Tibial nerve (tissue), 4 donors: ENCODE data around the gene MED31. TPM values are rescaled to one million over a fixed set of nuclear protein-coding genes. Genes with fewer than 3 reads are reported as not detected.

Experiments
- DNase-seq, 2 donors: peaks; one replicate each; pipeline ENCODE4 v3.0.0-alpha.2; 2019; ENCODE audit warnings: low spot score in 2 of 2
- H3K27ac ChIP-seq, 4 donors: fragments of 200-600 bp; sonication (generic) in 3 of 4; one replicate each; pipeline ENCODE4 v1.5.1; 2017 to 2019; ENCODE audit warnings: mild to moderate bottlenecking in 1 of 4
- H3K27me3 ChIP-seq, 2 donors: fragments of 200-600 bp; sonication (generic) in 1 of 2; one replicate each; pipeline versions ENCODE4 v1.5.1 to v1.6.0; 2017 to 2019
- H3K36me3 ChIP-seq, 3 donors: fragments of 200-600 bp; sonication (generic); one replicate each; pipeline ENCODE4 v1.5.1; 2018 to 2019
- H3K4me1 ChIP-seq, 4 donors: fragments of 200-600 bp; sonication (generic) in 3 of 4; one replicate each; pipeline ENCODE4 v1.5.1; 2017 to 2019
- H3K4me3 ChIP-seq, 4 donors: fragments of 200-600 bp; sonication (generic) in 3 of 4; one replicate each; pipeline ENCODE4 v1.5.1; 2017 to 2019; ENCODE audit warnings: mild to moderate bottlenecking in 1 of 4, moderate library complexity in 1 of 4
- H3K9me3 ChIP-seq, 4 donors: fragments of 200-600 bp; sonication (generic) in 3 of 4; one replicate each; pipeline ENCODE4 v1.5.1; 2017 to 2019
- CTCF ChIP-seq, 5 experiments: fragments of 200-600 bp in 3 of 5; fragments of 450-650 bp in 2 of 5; sonication (generic) in 3 of 5; IDR thresholded peaks; one replicate each; pipeline ENCODE4 v1.5.1; 2016 to 2019; ENCODE audit warnings: antibody characterized with exemption in 5 of 5, mild to moderate bottlenecking in 3 of 5, moderate library complexity in 2 of 5
- EP300 ChIP-seq, 2 donors: sonication (generic); formaldehyde crosslinking; IDR thresholded peaks; one replicate each; pipeline ENCODE4 v1.6.1; 2017; ENCODE audit warnings: antibody characterized with exemption in 2 of 2, mild to moderate bottlenecking in 1 of 2
- POLR2A ChIP-seq, 2 donors: fragments of 450-650 bp; IDR thresholded peaks; one replicate each; pipeline ENCODE4 v1.6.1; 2017; ENCODE audit warnings: antibody characterized with exemption in 2 of 2, mild to moderate bottlenecking in 2 of 2, moderate library complexity in 2 of 2
- WGBS, 2 donors: methylation state at CpG; one replicate each; pipeline ENCODE4 v1.1.5; 2018; 5-methylcytosine and 5-hydroxymethylcytosine counted together
- total RNA-seq, 4 donors: library from RNA; depleted of rRNA; stranded (reverse); fragments of >200 nt; gene quantifications; one replicate each; pipeline ENCODE4 v1.1.0, GENCODE V29; 2016

Gene MED31
- total RNA-seq, 4 donors from 2014 or later = 4.5 to 12.6 (median 6.6) TPM

GRCh38 chr17:6686026-6686425 lies 34.6 kb upstream of the MED31 start:
- TF ChIP-seq CTCF (IDR thresholded peaks at IDR 0.05) = no peak
- Histone ChIP-seq H3K27me3 (no peaks in the 10 kb centered on the region), H3K9me3 (no peaks in the 10 kb centered on the region), H3K36me3 (no peaks in the 10 kb centered on the region), H3K27ac (no peak overlapping the region), H3K4me1 (no peaks in the 10 kb centered on the region), H3K4me3 (no peak overlapping the region)
- DNase-seq = no peak
- 85 to 95% methylated on average over 4 of the region's 4 CpGs for WGBS, 2 donors

DNA sequence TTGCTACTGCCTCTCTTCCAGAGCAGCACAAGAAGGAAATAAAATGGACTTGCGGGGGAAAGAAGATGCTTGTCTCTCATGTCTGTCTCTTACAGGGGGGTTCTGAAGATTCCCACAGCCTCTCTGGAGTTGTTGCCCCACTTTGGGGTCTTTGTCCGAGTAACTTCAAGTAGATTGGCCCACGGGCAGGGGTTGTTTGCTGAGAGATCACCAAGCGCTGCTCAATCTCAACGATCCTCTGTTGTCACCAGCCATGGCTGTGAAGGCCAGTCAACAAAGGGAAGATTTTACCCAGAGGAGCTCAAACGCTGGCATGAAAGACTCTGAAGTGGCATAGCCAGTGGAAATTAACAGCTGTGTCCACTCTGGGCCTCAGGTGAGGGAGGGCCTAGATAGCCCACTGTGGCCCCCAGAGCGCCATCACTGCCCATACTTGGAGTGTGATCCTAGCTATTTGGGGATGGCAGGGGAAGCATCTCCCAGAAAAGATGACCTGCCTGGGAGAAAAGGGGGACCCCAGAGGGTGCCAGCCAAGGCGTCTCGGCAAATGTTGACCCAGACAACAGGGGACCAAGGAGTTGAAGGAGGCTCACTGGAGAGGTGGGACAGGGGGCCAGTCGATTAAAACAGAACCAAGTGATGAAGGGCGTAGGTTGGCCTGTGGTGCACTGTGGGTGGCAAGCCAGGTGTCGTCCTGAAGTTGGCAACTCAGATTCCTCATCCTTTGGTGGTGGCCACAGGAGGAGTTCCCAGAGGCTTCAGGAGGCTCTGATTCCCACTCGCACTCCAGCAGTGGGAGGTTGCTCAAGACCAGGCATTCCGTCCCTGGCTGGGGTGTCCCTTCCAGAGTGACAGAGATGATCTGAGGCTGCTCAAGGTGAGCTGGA lies 33.7 kb upstream of the MED31 start:
- H3K4me3 ChIP-seq = no peak overlapping the region
- WGBS, 2 donors = 87 to 90% methylated on average over 14 of the region's 14 CpGs
- no peaks in the 10 kb centered on the region for H3K4me1 ChIP-seq
- H3K9me3 ChIP-seq = no peaks in the 10 kb centered on the region
- no peaks in the 10 kb centered on the region for H3K36me3 ChIP-seq
- DNase-seq = no peak
- no peaks in the 10 kb centered on the region for H3K27me3 ChIP-seq
- H3K27ac ChIP-seq = no peak overlapping the region
- TF ChIP-seq CTCF (IDR thresholded peaks at IDR 0.05) (no peak), POLR2A (IDR thresholded peaks at IDR 0.05) (no peak), EP300 (IDR thresholded peaks at IDR 0.05) (no peak)

DNA sequence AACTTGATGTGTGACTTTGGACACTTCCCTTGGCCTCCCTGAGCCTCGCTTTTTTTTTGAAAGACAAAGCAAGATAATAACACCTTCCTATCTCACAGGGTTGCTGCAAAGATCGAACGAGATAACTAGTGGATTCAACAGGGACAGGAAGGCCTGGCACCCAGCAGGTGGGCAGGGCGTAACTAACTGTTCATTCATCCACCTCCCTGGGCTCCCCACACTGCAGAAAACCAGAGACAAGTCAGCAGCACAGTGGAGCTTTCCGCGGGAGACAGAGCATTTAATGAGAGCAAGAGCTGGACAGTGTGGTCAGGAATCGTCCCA lies 33.0 kb upstream of the MED31 start:
- Histone ChIP-seq H3K9me3 (no peaks in the 10 kb centered on the region), H3K4me1 (no peaks in the 10 kb centered on the region), H3K27me3 (no peaks in the 10 kb centered on the region), H3K27ac (no peak overlapping the region), H3K4me3 (no peak overlapping the region), H3K36me3 (no peaks in the 10 kb centered on the region)
- no peak for DNase-seq
- 62 to 65% methylated on average over 7 of the region's 7 CpGs for WGBS, 2 donors
- no peak for TF ChIP-seq POLR2A (IDR thresholded peaks at IDR 0.05)

- Histone ChIP-seq H3K4me1 (no peaks in the 10 kb centered on the region), H3K27ac (no peak overlapping the region), H3K4me3 (no peak overlapping the region), H3K36me3 (no peaks in the 10 kb centered on the region), H3K9me3 (no peaks in the 10 kb centered on the region), H3K27me3 (no peaks in the 10 kb centered on the region)
- TF ChIP-seq POLR2A (IDR thresholded peaks at IDR 0.05) (no peak), CTCF (IDR thresholded peaks at IDR 0.05) (no peak), EP300 (IDR thresholded peaks at IDR 0.05) (no peak)
- WGBS, 2 donors = 93 to 97% methylated on average over 3 of the region's 3 CpGs
- no peak for DNase-seq
Measured at GRCh38 chr17:6683730-6684459, 32.5 kb upstream of the MED31 start.

GRCh38 chr17:6683081-6683684 lies 31.8 kb upstream of the MED31 start:
- H3K36me3 ChIP-seq = no peaks in the 10 kb centered on the region
- TF ChIP-seq CTCF (IDR thresholded peaks at IDR 0.05) (no peak), EP300 (IDR thresholded peaks at IDR 0.05) (no peak), POLR2A (IDR thresholded peaks at IDR 0.05) (no peak)
- no peaks in the 10 kb centered on the region for H3K9me3 ChIP-seq
- no peak for DNase-seq
- no peak overlapping the region for H3K4me3 ChIP-seq
- no peak overlapping the region for H3K27ac ChIP-seq
- H3K4me1 ChIP-seq = no peaks in the 10 kb centered on the region
- peaks cover 0 to 7% of the 10 kb centered on the region in 2 donors for H3K27me3 ChIP-seq
- 87 to 97% methylated on average over 3 of the region's 3 CpGs for WGBS, 2 donors
